ENCODE data around the gene TEC.

Gene TEC

GRCh38 chr4:48180234-48180633 lies 89.4 kb downstream of the TEC start:
- in situ Hi-C loops (cut with MboI; ENCODE audit: low pct_unique_long_range_greater_than_20kb, low sequenced_read_pairs, unreplicated experiment), result no loop called here
- DNase-seq (ENCODE audit: low spot score), result no peak
- TF ChIP-seq, protein P1, sequence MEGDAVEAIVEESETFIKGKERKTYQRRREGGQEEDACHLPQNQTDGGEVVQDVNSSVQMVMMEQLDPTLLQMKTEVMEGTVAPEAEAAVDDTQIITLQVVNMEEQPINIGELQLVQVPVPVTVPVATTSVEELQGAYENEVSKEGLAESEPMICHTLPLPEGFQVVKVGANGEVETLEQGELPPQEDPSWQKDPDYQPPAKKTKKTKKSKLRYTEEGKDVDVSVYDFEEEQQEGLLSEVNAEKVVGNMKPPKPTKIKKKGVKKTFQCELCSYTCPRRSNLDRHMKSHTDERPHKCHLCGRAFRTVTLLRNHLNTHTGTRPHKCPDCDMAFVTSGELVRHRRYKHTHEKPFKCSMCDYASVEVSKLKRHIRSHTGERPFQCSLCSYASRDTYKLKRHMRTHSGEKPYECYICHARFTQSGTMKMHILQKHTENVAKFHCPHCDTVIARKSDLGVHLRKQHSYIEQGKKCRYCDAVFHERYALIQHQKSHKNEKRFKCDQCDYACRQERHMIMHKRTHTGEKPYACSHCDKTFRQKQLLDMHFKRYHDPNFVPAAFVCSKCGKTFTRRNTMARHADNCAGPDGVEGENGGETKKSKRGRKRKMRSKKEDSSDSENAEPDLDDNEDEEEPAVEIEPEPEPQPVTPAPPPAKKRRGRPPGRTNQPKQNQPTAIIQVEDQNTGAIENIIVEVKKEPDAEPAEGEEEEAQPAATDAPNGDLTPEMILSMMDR (IDR thresholded peaks at IDR 0.05; ENCODE audit: extremely low read depth, insufficient read depth, missing control alignments), result no peak

DNA sequence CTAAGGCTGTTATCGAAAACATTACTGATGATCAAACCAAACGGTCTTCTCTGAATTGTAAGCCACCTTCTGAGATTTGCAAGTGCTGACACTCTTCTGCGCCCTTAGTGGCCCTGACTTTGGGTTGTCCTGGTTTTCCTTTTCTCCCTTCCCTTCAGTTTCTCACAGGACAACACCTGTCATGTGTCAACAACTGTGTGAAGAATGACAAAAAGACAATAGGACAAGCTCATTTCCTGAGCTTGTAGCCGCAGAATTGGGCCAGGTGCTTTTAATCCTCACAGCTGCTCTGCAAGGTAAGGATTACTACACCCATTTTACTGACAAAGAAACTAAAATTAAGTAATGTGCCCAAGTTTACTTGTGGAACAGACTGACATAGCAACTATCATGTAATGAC lies 90.7 kb downstream of the TEC start:
- in situ Hi-C loops (cut with MboI; ENCODE audit: low pct_unique_long_range_greater_than_20kb, low sequenced_read_pairs, unreplicated experiment), result no loop called here
- DNase-seq (ENCODE audit: low spot score), result no peak
- TF ChIP-seq, protein P1 (IDR thresholded peaks at IDR 0.05; ENCODE audit: extremely low read depth, insufficient read depth, missing control alignments), result no peak

DNA sequence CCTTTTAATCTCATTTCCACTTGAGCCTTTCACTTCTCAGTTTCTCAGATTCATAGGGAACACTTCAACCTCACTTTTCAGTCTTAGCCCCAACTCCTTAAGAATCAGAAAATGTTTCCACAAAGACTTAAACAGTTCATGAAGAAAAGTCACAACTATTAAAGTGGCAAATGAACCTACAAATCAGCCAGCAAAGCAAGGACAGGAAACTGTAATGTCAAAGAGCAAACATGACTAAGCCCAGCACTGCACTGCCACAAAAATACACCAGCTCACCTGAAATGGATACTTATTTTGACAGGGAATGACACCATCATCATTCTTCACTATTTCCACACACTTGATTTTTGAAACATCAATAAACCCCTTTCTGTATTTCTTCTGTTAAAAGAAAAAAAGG lies 93.8 kb downstream of the TEC start:
- in situ Hi-C loops (cut with MboI; ENCODE audit: low pct_unique_long_range_greater_than_20kb, low sequenced_read_pairs, unreplicated experiment), result no loop called here
- TF ChIP-seq, protein P1 (IDR thresholded peaks at IDR 0.05; ENCODE audit: extremely low read depth, insufficient read depth, missing control alignments), result no peak

GRCh38 chr4:48175328-48175727 lies 94.3 kb downstream of the TEC start:
- DNase-seq (ENCODE audit: low spot score), result no peak
- in situ Hi-C loops (cut with MboI; ENCODE audit: low pct_unique_long_range_greater_than_20kb, low sequenced_read_pairs, unreplicated experiment), result no loop called here
- TF ChIP-seq, protein P1 (IDR thresholded peaks at IDR 0.05; ENCODE audit: extremely low read depth, insufficient read depth, missing control alignments), result no peak

More for the DNA sequence above, 93.8 kb downstream of the TEC start:
- DNase-seq (ENCODE audit: low spot score), result no peak

DNA sequence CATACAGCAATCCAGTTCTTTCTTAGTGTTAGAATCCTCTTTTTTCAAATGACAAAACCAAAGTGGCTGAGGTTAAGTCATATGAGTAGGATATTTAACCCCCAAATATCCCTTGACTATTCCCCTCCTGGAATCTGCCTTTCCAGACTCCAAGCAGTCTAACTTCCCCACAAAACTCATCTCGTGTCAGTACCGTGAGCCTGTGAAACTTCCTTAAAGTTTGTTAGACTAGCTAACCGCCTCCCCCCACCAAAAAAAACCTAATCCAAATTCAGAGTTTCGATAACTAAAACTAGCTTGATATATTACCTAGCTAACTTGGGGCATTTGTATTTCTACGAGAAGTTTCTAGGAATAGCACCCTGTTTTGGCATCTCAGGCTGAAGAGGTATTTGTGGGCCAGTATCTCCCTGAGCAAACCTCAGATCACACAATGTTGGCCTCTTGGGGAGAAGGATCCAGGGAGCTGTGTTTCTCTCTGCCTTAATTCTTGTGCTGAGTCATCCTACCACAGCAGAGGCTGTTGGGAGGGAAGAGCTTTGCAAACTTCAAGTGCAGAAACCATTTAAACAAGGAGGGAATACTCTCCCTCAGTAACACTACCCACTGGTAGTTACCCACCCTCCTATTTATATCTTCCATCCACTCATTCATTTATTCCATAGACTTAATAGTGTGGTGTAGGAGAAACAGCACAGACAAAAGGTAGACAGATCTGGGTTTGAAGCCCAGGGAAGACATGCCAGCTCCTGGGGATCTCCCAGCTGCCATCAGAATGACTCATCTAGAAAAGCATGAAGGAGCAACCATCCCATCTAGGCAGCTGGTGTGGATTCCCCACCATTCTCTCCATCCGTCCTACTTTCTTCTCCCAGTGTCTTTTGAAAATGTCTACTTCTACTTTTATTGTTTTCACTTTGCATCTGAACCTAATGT lies 96.3 kb downstream of the TEC start:
- in situ Hi-C loops (cut with MboI; ENCODE audit: low pct_unique_long_range_greater_than_20kb, low sequenced_read_pairs, unreplicated experiment), result no loop called here
- DNase-seq (ENCODE audit: low spot score), result no peak

DNA sequence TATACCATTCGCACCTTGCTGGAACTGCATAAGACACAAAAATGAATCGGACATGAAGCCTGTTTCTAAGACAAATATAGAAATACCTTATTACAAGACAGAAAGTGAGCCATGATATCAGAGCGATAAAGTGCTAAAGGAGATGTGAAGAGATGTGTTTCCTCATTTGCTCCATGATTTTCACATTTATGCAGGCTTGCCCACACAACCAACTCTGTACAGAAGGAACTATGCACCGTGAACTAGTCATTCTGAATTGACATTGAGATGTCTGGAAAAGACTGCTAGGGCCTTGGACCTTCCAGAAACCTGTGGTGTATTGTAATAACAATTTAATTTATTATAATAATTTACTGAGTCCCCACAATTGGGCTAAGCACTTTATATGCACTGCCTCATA lies 97.0 kb downstream of the TEC start:
- in situ Hi-C loops (cut with MboI; ENCODE audit: low pct_unique_long_range_greater_than_20kb, low sequenced_read_pairs, unreplicated experiment), result no loop called here
- TF ChIP-seq, protein P1 (IDR thresholded peaks at IDR 0.05; ENCODE audit: extremely low read depth, insufficient read depth, missing control alignments), result no peak
- DNase-seq (ENCODE audit: low spot score), result no peak

More for the DNA sequence above, 96.3 kb downstream of the TEC start:
- TF ChIP-seq, protein P1 (IDR thresholded peaks at IDR 0.05; ENCODE audit: extremely low read depth, insufficient read depth, missing control alignments), result no peak
